OCI-LY3 (cell line): ENCODE measurements around the gene AANAT.

Experiments used
- EZH2phosphoT487 ChIP-seq: fragments of 200-600 bp; shearing (Covaris generic); IDR thresholded peaks from 2 replicates; pipeline ENCODE4 v1.6.1; 2018; ENCODE audit warnings: antibody characterized with exemption, mixed run types, low read depth
- TF ChIP-seq, protein P1 (sequence below): fragments of 200-600, 300-600 bp; sonication (generic); IDR thresholded peaks from 2 replicates; pipeline ENCODE4 v1.5.1; 2014; ENCODE audit warnings: antibody characterized with exemption, low read length, low read depth

DNA sequence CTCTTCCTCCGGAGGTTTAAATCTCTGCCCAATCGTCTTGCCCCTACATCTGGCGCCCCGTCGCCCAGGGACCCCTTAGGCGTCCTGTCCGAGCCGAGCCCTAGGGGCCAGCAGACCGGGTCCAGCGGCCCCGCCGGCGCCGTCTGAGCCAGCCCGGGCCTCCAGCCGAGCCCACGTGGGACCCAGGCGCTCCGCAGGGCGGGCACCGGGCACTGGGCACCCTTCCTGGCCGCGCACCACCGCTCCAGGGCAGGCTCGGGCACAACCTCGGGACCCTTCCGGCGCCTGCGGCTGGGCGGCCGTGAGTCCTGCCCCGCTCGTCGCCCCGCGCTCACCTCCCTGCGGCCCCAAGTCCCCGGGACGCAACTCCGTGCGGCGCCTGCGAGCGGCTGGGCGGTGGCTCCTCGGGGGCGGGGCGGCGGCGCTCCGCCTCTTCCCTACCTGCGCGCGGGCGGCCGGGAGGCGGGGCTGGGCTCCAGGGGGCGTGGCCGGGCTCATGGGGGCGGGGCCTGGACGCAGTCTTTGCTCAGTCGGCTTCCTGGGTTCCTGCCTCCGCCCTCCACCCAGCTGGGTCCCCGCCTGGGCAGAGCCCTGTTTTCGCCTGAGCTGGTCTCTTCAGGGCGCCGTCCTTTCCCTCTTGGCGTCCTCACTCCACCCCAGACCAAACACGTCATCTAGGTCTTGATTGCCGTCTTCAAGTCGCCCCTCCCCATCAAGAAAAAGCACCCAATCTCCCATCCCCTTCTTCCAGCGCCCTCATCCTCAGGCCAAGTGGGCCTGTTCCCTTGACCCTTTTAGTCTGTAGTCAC is 33.8 kb downstream of the AANAT start, which contains the start of gene RHBDF2:
- TF ChIP-seq, protein P1, sequence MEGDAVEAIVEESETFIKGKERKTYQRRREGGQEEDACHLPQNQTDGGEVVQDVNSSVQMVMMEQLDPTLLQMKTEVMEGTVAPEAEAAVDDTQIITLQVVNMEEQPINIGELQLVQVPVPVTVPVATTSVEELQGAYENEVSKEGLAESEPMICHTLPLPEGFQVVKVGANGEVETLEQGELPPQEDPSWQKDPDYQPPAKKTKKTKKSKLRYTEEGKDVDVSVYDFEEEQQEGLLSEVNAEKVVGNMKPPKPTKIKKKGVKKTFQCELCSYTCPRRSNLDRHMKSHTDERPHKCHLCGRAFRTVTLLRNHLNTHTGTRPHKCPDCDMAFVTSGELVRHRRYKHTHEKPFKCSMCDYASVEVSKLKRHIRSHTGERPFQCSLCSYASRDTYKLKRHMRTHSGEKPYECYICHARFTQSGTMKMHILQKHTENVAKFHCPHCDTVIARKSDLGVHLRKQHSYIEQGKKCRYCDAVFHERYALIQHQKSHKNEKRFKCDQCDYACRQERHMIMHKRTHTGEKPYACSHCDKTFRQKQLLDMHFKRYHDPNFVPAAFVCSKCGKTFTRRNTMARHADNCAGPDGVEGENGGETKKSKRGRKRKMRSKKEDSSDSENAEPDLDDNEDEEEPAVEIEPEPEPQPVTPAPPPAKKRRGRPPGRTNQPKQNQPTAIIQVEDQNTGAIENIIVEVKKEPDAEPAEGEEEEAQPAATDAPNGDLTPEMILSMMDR, result no peak
- TF ChIP-seq EZH2phosphoT487, result no peak
